A549 treated with CORT108297 at 1 μM for 4 hours (cell line): ENCODE data around the gene FKBP11. TPM values are rescaled to one million over a fixed set of nuclear protein-coding genes. Genes with fewer than 3 reads are reported as not detected.

Source experiments
- total RNA-seq: library from RNA; stranded (reverse); fragments of 200-300 nt; extraction: Qiagen RNA extraction; gene quantifications from 5 replicates; pipeline ENCODE4 v1.2.3, GENCODE V29; 2022

Gene FKBP11
- 44.0 to 57.4 TPM (median 56.1 TPM) in 5 replicates for total RNA-seq

DNA sequence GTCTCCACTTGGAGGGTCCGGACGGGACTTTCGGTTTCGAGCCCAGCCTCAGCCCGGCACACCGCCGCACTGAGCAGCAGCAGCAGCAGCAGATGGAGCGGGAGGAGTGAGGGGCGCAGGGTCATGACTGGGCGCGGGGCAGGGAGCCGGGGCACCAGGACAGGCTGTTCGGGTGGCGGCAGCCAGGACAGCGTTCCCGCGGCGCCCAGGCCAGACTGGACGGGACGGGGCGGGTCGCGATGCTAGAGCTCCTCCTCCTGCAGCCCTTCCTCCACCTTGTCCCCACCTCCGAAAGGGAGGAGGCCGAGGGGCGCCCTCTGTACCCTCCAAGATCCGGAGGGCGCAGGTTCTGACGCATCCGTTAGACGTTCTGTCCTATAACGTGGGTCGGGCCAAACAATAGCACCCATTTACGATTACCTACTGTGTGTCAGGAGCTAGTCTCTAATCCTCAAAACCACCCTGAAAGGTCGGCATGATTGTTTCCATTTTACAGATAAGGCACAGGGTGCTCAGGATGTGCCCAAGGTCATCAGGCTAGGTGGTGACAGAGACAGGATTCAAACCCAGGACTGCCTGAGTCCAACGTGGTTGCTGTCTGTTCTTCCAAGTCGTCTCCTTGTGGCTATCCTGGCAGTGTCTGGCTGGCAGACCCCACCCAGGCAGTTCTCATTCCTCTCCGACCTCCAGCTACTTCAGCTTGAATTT, at the start of gene FKBP11:
Gene FKBP11 (minus strand): TSS at position 189 of the 708 bp plus-strand sequence. CDS start 64 bp downstream, at position 125.

DNA sequence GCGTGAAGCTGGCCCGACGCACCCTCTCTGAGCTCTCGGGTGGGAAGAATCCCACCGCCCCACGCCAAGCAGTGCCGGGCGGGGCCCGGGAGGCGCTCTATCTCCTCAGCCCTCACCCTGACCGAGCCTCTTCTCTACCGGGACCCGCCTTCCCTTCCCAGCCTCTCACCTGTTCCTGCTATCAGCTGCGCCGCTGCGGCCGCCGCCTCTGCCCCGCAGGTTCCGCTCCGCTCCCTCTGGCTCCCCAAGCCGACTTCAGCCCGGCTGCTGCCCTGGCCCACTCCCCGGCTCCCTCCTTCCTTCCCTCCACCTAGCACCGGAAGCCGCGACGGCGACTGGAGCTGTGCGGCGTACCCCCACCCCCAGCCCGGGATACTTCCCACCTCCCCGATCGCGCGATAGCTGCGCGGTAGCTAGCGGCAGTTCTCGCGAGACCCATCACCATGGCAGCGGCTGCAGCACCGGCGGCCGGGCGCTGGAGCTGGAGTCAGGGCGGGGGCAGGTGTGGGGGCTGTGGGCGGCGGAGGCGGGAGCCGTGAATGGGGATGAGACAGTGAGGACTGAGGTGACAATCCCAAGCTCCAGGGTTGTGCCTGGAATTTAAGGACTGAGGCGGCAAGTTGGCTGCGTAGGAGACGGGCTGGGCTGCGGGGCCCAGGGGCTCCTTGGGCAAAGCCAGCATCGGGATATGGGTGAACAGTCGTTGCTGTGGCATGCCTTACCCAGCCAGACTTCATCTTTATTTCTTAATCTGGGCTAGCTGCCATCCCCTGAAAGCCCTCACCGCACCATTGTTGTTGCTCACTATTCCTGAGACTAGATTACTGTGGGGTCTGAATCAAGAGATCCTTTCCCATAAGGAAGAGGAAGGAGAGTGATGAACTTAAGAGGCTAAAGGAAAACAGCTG, 32.1 kb upstream of the FKBP11 start, which contains the start of gene ARF3:
Gene ARF3 (minus strand): TSS at position 347 of the 908 bp plus-strand sequence. CDS start 16,392 bp downstream, outside the sequence.

Other genes starting within 250 kb of the FKBP11 start
- 33.3 to 41.4 TPM (median 36.9 TPM) in 5 replicates for gene KANSL2, start 243.3 kb downstream of the FKBP11 start, total RNA-seq
- 12.1 to 14.7 TPM (median 13.4 TPM) in 5 replicates for gene CCNT1, start 208.8 kb downstream of the FKBP11 start, total RNA-seq
- gene ADCY6, start 136.4 kb downstream of the FKBP11 start, total RNA-seq = 11.9 to 16.6 TPM (median 16.2 TPM) in 5 replicates
- gene CACNB3, start 107.0 kb downstream of the FKBP11 start, total RNA-seq = 30.2 to 46.8 TPM (median 39.7 TPM) in 5 replicates
- gene DDX23, start 73.3 kb downstream of the FKBP11 start, total RNA-seq = 77.0 to 87.8 TPM (median 85.9 TPM) in 5 replicates
- 12.0 to 17.8 TPM (median 14.2 TPM) in 5 replicates for gene RND1, start 59.6 kb downstream of the FKBP11 start, total RNA-seq
- gene ARF3, start 32.0 kb upstream of the FKBP11 start, total RNA-seq = 114 to 156 TPM (median 153 TPM) in 5 replicates
- 1.5 to 2.7 TPM (median 2.5 TPM) in 5 replicates for gene WNT10B, start 46.2 kb upstream of the FKBP11 start, total RNA-seq
- gene WNT1, start 52.8 kb upstream of the FKBP11 start, total RNA-seq = 0.17 TPM in 1 of 5 replicates, not detected in the others
- gene DDN, start 73.9 kb upstream of the FKBP11 start, total RNA-seq = 0.57 to 0.82 TPM (median 0.67 TPM) in 5 replicates
- gene PRKAG1, start 93.3 kb upstream of the FKBP11 start, total RNA-seq = 39.5 to 47.6 TPM (median 41.3 TPM) in 5 replicates
- 34.1 to 40.1 TPM (median 36.7 TPM) in 5 replicates for gene KMT2D, start 135.3 kb upstream of the FKBP11 start, total RNA-seq
- 4.3 to 6.2 TPM (median 5.4 TPM) in 5 replicates for gene RHEBL1, start 144.5 kb upstream of the FKBP11 start, total RNA-seq
- gene DHH, start 169.3 kb upstream of the FKBP11 start, total RNA-seq = 0.06 TPM in 2 of 5 replicates, not detected in the others
- gene LMBR1L, start 185.4 kb upstream of the FKBP11 start, total RNA-seq = 12.5 to 20.7 TPM (median 16.2 TPM) in 5 replicates
- gene TUBA1B, start 205.9 kb upstream of the FKBP11 start, total RNA-seq = 2,254 to 2,528 TPM (median 2,445 TPM) in 5 replicates